Medulla oblongata (tissue), 1 donor: ENCODE data around the gene PPIC.

Experiments
- DNase-seq: peaks from one replicate; pipeline ENCODE4 v3.0.0-alpha.2; 2015; ENCODE audit errors: extremely low spot score

Gene PPIC

GRCh38 chr5:123036391-123037103, at the start of gene PPIC:
Gene PPIC, minus strand, starts transcription at chr5:123036725. Its CDS starts 100 bp downstream, at chr5:123036625.
- peak; percentile 67 for DNase-seq

GRCh38 chr5:123085638-123086286, 49.2 kb upstream of the PPIC start:
- no peak for DNase-seq

- DNase-seq: no peak
Measured at GRCh38 chr5:123084730-123085605, 48.4 kb upstream of the PPIC start.

- DNase-seq: no peak
Measured at GRCh38 chr5:123083298-123083697, 46.8 kb upstream of the PPIC start.

GRCh38 chr5:123080215-123080614, 43.7 kb upstream of the PPIC start:
- no peak for DNase-seq

GRCh38 chr5:123075521-123076163, 39.1 kb upstream of the PPIC start:
- DNase-seq: no peak

GRCh38 chr5:123068368-123068938, 31.9 kb upstream of the PPIC start:
- DNase-seq: no peak

GRCh38 chr5:123066016-123066415, 29.5 kb upstream of the PPIC start:
- DNase-seq: no peak

- no peak for DNase-seq
Measured at GRCh38 chr5:123059455-123059854, 22.9 kb upstream of the PPIC start.

- DNase-seq: no peak
Measured at GRCh38 chr5:123051206-123051605, 14.7 kb upstream of the PPIC start.

GRCh38 chr5:123047706-123048105, 11.2 kb upstream of the PPIC start:
- no peak for DNase-seq

- no peak for DNase-seq
Measured at GRCh38 chr5:123046222-123046621, 9.7 kb upstream of the PPIC start.

- DNase-seq: no peak
Measured at GRCh38 chr5:123044926-123045617, 8.5 kb upstream of the PPIC start.

- no peak for DNase-seq
Measured at GRCh38 chr5:123039673-123040072, 3.1 kb upstream of the PPIC start.

- peak; percentile 37 for DNase-seq
Measured at GRCh38 chr5:123037104-123037418, 536 bp upstream of the PPIC start.

- peak; percentile 20 for DNase-seq
Measured at GRCh38 chr5:123035918-123036390, 571 bp downstream of the PPIC start.

- peak; percentile 4 for DNase-seq
Measured at GRCh38 chr5:123035360-123035917, 1.1 kb downstream of the PPIC start.

GRCh38 chr5:123033157-123033671, 3.3 kb downstream of the PPIC start:
- no peak for DNase-seq

- DNase-seq: no peak
Measured at GRCh38 chr5:123028222-123028621, 8.3 kb downstream of the PPIC start.

- DNase-seq: no peak
Measured at GRCh38 chr5:123014689-123015088, 21.8 kb downstream of the PPIC start.
